Activated gamma-delta T cell treated with anti-CD3 and anti-CD28 coated beads, Interleukin-2, amount 50 U/mL, for 16 hours (primary cell): ENCODE measurements around the gene SCAF11.

ENCODE experiments used
- DNase-seq: peaks from one replicate; pipeline ENCODE4 v3.0.0-alpha.2; 2020; ENCODE audit warnings: low read depth

SCAF11 gene

GRCh38 chr12:45918818-45919217 is 71.6 kb downstream of the SCAF11 start:
- no peak for DNase-seq

- no peak for DNase-seq
Measured at GRCh38 chr12:45915405-45915804, 75.0 kb downstream of the SCAF11 start.

DNA sequence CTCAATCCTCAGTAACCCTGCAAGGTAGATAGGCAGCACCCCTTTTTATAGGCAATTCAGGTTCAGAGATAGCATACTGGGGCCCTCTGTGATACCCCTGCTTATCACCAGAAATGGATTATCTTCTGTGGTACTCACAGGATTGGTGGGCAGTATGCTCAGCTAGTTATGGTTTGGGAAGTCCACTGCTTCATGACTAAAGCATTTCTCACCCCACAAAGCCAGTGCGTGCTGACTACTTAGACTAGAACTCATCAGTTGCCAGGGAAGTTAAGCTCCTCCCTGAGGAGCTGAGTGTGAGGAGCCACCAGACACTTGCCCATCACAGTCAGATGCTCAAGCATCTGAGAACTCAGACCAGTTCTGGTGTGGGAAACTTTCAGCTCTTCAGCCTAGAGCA is 76.3 kb downstream of the SCAF11 start:
- DNase-seq, result no peak

GRCh38 chr12:45913631-45914030 is 76.7 kb downstream of the SCAF11 start:
- DNase-seq, result no peak

- no peak for DNase-seq
Measured at GRCh38 chr12:45912774-45913173, 77.6 kb downstream of the SCAF11 start.

DNA sequence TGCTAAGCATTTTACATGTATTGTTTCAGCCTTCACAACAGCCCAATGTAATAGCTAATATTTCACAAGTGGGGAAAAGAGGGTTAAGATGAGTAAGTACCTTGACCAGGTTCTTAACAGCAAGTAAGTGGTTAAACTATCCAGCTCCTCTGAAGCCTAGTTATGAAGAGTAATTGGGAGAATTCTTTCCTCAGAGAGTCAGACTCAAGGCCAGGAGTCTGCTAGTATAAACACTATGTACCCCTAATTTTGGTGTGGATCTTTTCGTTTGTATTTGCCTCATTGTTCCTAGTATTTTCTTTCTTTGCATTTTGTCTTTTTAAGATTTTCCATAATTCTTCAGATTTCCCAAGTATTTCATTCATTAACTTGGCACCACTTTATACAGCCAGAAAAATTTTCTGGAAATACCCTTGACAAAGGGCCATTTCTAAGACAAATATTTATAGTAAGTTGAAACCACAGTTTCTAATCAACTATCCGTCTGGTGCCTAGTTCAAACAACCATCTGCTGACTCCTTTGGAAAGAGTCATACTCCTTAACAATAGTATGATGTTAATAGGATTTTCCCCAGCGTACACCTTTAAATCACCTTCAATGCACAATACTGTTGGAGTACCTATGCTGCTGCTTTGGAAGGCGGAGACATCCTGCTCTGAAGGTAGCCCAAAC is 81.2 kb downstream of the SCAF11 start:
- no peak for DNase-seq

DNA sequence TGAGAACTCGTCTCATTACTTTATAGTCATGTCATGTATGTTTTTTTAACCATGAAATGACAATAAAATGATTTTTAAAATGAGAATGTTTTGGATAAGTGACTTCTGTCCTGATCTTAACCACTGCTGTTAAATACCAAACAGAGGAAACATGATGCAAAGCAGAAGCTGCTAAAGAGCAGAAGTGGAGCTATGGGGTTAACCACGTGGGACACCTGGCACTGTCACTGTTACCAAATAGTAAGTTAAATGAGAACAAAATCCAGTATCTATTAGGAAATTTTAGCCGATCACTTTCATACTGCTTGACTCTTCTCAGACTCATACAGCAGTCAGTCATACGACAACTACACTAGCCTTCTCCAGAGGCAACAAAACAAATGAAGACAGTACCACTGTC is 82.4 kb downstream of the SCAF11 start:
- DNase-seq, result no peak

DNA sequence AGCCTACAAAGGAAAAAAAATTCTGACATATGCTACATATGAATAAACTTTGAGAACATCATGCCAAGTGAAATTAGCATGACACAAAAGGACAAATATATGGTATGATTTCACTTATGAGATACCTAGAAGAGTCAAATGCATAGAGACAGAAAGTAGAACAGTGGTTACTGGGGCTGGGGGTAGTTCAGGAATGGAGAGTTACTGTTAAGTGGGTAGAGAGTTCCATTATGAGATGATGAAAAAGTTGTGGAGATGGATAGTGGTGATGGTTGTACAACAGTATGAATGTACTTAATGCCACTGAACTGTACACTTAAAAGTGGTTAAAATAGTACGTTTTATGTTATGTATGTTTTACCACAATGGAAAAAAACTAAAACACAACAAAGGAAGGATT is 92.3 kb downstream of the SCAF11 start:
- DNase-seq, result no peak

DNA sequence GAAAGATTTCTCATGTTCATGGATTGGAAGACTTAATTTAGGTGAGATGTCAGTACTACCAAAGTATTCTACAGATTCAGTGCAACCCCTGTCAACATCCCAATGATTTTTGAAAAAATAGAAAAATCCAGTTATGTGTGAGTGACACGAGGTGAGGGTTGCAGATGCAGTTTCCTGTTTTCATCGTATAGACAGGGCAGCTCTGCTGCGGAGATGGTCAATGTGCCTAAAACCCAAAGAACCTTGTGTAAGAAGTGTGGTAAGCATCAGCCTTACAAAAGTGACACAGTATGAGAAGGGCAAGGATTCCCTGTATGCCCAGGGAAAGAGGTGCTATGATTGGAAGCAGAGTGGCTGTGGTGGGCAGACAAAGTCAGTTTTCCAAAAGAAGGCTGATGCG is 94.4 kb downstream of the SCAF11 start:
- no peak for DNase-seq

DNA sequence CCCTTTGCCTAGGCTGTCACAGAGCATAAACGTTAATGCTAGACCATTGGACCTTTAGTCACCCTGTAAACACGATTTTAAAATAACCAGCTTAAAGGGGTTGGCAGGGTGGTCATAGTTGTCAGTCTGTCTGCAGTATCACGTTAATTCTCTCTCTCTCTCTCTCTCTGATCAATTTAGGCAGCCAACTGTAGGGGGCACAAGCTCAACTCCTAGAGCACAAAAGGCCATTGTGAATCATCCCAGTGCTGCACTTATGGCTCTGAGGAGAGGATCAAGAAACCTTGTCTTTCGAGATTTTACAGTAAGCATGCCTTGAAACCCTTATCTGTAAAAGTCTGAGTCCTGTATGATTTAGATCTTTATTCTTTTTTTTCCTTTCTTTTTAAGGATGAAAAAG is 97.1 kb downstream of the SCAF11 start:
- DNase-seq, result no peak

DNA sequence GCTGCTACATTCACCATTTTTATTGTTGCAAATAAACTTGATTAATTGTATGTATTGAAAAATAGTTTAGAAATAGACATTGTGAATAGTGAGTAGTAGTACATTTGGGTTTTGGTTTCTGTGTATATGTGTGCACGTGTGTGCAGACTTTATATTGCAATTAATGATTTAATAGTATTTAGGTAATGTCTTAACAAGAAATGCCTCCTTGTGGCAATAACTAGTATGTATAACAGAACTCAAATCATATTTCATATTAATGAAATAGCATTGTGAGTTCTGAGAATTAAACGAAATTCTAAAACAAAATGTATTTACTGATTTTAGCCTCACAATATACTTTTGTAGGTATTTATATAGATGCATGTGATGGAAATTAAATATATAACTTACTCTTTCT is 100.1 kb downstream of the SCAF11 start:
- DNase-seq, result no peak

- DNase-seq, result no peak
Measured at GRCh38 chr12:45887544-45887943, 102.8 kb downstream of the SCAF11 start.

DNA sequence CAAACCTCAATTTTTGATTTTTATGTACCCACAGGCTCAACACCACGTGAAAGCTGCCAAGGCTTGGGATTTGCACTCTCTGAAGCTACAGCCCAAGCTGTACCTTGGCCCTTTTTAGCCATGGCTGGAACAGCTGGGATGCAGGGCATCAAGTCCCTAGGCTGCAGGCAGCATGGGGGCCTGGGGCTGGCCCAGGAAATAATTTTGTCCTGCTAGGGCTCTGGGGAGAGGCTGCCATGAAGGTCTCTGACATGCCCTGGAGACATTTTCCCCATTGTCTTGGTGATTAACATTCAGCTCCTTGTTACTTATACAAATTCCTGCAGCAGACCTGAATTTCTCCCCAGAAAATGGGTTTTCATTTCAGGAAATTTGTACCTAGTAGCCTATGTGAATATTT is 103.7 kb downstream of the SCAF11 start:
- no peak for DNase-seq

- no peak for DNase-seq
Measured at GRCh38 chr12:45883187-45883586, 107.2 kb downstream of the SCAF11 start.

DNA sequence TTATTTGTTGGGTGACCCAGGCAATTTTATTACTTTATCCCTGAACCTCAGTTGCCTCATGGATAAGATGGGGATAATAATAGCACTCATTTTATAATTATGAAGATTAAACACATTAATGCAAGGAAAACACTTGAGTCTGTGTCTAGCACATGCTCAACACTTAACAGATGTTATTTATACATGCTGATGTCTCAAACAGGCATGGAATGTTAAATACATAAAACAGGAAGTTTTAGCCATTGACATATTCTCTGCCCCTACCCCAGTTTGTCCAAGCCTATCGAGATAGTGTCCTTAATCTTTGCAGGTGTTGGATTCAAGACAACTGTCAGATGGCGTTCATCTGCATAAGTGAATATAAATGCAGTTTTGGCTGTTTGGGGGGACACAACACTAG is 109.8 kb downstream of the SCAF11 start:
- no peak for DNase-seq

GRCh38 chr12:45879363-45879895 is 110.9 kb downstream of the SCAF11 start:
- DNase-seq, result no peak

DNA sequence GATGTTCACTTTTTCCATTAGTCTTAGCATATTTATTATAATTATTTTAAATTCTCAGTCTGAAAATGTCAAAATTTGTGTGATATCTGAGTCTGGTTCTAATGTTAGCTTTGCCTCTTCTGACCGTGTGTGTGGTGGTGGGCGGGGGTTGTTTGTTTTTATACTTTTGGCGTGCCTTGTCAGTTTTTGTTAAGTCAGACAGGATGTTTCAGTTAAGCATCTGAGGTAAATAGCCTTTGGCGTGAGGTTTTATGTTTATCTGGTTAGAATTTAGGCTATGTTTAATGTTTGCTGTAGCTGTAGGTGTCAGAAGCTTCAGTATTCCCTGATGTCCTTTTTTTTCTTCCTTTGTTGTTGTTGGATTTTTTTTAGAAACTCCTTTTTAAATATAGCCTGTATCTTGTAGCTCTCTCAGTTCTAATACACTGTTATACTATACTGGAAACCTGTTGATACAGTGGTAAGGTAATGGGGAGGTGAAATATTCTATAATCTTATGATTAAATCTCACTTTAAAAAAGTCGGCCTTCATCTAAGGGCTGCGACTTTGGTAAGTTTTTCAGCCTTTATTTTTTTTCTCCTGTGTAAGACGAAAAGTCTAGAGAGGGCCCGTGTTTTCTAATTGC is 111.6 kb downstream of the SCAF11 start:
- DNase-seq, result peak; percentile 1

GRCh38 chr12:45877069-45877468 is 113.3 kb downstream of the SCAF11 start:
- DNase-seq, result no peak

DNA sequence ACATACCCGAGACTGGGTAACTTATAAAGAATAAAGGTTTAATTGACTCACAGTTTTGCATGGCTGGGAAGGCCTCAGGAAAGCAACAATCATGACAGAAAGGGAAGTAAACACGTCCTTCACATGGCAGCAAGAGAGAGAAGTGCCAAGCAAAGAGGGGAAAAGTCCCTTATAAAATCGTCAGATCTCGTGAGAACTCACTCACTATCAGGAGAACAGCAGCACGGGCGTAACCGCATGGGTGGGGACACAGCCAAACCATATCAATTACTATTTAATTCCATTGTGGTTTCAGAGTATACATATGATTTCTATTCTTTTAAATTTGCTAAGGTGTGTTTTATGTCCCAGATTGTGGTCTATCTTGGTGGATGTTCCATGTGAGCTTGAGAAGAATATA is 117.9 kb downstream of the SCAF11 start:
- DNase-seq, result no peak
